ENCODE measurements around the gene MOK. TPM values are rescaled to one million over a fixed set of nuclear protein-coding genes. Genes with fewer than 3 reads are reported as not detected.
"Not testable (repeated sequence)": the region's sequence is repeated elsewhere in the genome, so short reads cannot be mapped to it uniquely, and the experiment has no call there.

The MOK gene
- total RNA-seq, 1 donor from 2014 or later: 6.8 TPM

DNA sequence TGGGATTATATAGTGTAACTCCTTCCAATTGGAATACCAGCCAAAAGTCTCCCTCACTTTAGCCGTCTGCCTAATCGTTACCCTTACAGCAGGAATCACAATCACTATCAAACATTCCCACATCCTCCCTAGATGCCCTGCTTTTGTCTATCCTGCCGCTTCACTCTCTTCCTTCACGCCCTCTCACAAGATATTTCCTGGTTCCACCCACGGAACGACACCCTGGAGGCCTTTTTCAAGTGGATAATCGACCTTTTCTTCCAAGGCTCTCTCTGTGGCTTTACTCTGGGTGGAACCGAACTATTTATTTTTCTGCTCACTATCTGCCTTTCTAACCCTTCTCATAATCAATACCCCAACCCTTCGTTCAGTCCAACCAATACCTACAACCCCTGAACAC lies 58.9 kb downstream of the MOK start:
- H3K4me1 Mint-ChIP-seq (ENCODE audit: low read depth): no peaks in the 10 kb centered on the region
- no peaks in the 10 kb centered on the region for H3K9me3 Mint-ChIP-seq
- no peak overlapping the region for H3K4me3 Mint-ChIP-seq (ENCODE audit: low read depth)
- no peak for DNase-seq (ENCODE audit: low spot score)
- intact Hi-C loops (cut with micrococcal nuclease): no loop called here
- H3K27me3 Mint-ChIP-seq (ENCODE audit: low read depth): no peaks in the 10 kb centered on the region
- no peak overlapping the region for H3K27ac Mint-ChIP-seq
- no peaks in the 10 kb centered on the region for H3K36me3 Mint-ChIP-seq (ENCODE audit: low read depth)

DNA sequence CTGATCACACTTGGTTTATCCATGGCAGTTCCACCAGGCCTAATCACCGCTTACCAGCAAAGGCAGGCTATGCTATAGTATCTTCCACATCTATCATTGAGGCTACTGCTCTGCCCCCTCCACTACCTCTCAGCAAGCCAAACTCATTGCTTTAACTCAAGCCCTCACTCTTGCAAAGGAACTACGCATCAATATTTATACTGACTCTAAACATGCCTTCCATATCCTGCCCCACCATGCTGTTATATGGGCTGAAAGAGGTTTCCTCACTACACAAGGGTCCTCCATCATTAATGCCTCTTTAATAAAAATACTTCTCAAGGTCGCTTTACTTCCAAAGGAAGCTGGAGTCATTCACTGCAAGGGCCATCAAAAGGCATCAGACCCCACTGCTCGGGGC lies 61.2 kb downstream of the MOK start:
- intact Hi-C loops (cut with micrococcal nuclease); H3K9me3 Mint-ChIP-seq; H3K27ac Mint-ChIP-seq; H3K4me3 Mint-ChIP-seq (ENCODE audit: low read depth); H3K4me1 Mint-ChIP-seq (ENCODE audit: low read depth); DNase-seq (ENCODE audit: low spot score); H3K27me3 Mint-ChIP-seq (ENCODE audit: low read depth); H3K36me3 Mint-ChIP-seq (ENCODE audit: low read depth): not testable (repeated sequence)

DNA sequence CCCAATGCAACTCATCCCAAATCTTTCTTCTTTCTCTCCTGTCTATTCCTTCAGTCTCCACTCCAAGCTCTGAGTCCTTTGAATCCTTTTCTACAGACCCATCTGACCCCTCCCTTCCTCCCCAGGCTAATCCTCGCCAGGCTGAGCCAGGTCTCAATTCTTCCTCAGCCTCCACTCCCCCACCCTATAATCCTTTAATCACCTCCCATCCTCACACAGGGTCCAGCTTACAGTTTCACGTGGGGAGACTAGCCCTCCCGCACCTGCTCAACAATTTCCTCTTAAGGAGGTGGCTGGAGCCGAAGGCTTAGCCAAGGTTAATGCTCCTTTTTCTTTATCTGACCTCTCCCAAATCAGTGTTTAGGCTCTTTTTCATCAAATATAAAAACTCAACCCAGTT lies 63.8 kb downstream of the MOK start:
- Mint-ChIP-seq H3K4me3 (ENCODE audit: low read depth) (no peak overlapping the region), H3K27me3 (ENCODE audit: low read depth) (peaks cover 4% of the 10 kb centered on the region), H3K4me1 (ENCODE audit: low read depth) (no peaks in the 10 kb centered on the region), H3K9me3 (no peaks in the 10 kb centered on the region), H3K36me3 (ENCODE audit: low read depth) (no peaks in the 10 kb centered on the region), H3K27ac (no peak overlapping the region)
- intact Hi-C loops (cut with micrococcal nuclease): no loop called here
- DNase-seq (ENCODE audit: low spot score): no peak

DNA sequence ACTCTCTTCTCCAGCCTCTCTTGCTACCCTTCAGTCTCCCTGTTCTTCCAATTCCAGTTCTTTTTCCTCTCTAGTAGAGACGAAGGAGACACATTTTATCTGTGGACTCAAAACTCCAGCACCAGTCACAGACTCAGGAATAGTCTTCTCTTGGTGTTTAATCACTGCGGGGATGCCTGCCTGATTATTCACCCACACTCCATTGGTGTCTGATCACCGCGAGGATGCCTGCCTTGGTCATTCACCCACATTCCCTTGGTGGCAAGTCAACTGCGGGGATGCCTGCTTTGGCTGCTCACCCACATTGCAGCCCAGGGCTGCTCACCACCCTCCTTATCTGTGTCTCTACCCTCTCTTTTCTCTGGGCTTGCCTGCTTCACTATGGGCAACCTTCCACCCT lies 64.5 kb downstream of the MOK start:
- H3K4me3 Mint-ChIP-seq (ENCODE audit: low read depth); H3K27ac Mint-ChIP-seq; H3K9me3 Mint-ChIP-seq; DNase-seq (ENCODE audit: low spot score); H3K27me3 Mint-ChIP-seq (ENCODE audit: low read depth); intact Hi-C loops (cut with micrococcal nuclease); H3K36me3 Mint-ChIP-seq (ENCODE audit: low read depth); H3K4me1 Mint-ChIP-seq (ENCODE audit: low read depth): not testable (repeated sequence)

DNA sequence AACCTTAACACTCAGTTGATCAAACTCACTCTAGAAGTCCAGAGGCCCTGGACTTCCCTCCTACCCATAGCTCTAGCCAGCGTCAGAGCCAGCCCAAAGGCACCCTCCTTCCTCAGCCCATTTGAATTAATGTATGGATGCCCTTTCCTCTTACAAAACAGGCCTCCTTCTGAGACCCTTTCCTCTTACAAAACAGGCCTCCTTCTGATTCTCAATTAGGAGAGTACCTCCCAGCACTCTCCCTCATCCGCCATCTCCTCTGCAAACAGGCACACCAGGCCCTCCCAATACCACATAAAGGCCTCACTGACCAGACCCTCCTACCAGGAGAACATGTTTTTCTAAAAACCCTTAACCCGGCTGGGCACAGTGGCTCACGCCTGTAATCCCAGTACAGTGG lies 65.7 kb downstream of the MOK start:
- no peak overlapping the region for H3K27ac Mint-ChIP-seq
- H3K27me3 Mint-ChIP-seq (ENCODE audit: low read depth): peaks cover 4% of the 10 kb centered on the region
- H3K9me3 Mint-ChIP-seq: no peaks in the 10 kb centered on the region
- no peak overlapping the region for H3K4me3 Mint-ChIP-seq (ENCODE audit: low read depth)
- no peaks in the 10 kb centered on the region for H3K36me3 Mint-ChIP-seq (ENCODE audit: low read depth)
- intact Hi-C loops (cut with micrococcal nuclease): no loop called here
- no peaks in the 10 kb centered on the region for H3K4me1 Mint-ChIP-seq (ENCODE audit: low read depth)
- DNase-seq (ENCODE audit: low spot score): no peak

DNA sequence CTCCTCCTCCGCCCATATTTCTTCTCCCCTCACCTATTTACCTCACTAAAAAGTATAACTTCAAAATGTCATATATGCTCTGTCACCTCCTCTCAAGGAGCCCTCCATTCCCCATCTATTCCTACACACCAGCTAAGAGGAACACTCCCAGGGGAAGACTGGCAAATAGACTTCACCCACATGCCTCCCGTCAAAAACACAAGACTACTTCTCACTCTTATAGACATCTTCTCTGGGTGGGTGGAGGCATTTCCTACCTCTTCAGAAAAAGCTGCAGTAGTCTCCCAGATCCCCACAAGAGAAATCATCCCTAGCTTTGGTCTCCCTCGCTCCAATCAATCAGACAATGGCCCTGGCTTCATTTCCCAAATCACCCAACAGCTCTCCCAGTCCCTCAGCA lies 66.2 kb downstream of the MOK start:
- H3K4me1 Mint-ChIP-seq (ENCODE audit: low read depth): no peaks in the 10 kb centered on the region
- H3K36me3 Mint-ChIP-seq (ENCODE audit: low read depth): no peaks in the 10 kb centered on the region
- H3K9me3 Mint-ChIP-seq: no peaks in the 10 kb centered on the region
- no peak overlapping the region for H3K27ac Mint-ChIP-seq
- no peak for DNase-seq (ENCODE audit: low spot score)
- intact Hi-C loops (cut with micrococcal nuclease): no loop called here
- H3K27me3 Mint-ChIP-seq (ENCODE audit: low read depth): peaks cover 4% of the 10 kb centered on the region
- H3K4me3 Mint-ChIP-seq (ENCODE audit: low read depth): no peak overlapping the region

DNA sequence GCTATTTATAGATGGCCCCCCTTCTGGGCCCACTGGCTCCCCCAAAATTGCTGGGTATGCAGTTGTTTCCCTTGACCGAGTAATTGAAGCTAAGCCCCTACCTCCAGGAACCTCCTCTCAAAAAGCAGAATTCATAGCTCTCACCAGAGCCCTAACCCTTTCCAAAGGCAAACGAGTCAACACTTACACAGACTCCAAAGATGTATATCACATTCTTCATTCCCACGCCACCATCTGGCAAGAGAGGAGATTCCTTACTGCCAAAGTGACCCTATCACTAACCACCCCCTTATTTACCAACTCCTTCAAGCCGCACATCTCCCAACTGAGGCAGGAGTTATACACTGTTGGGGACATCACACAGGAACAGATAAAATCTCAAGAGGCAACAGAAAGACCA lies 66.8 kb downstream of the MOK start:
- Mint-ChIP-seq H3K4me3 (ENCODE audit: low read depth) (no peak overlapping the region), H3K36me3 (ENCODE audit: low read depth) (no peaks in the 10 kb centered on the region), H3K9me3 (no peaks in the 10 kb centered on the region), H3K27ac (no peak overlapping the region), H3K4me1 (ENCODE audit: low read depth) (no peaks in the 10 kb centered on the region), H3K27me3 (ENCODE audit: low read depth) (peaks cover 4% of the 10 kb centered on the region)
- intact Hi-C loops (cut with micrococcal nuclease): no loop called here
- DNase-seq (ENCODE audit: low spot score): no peak

DNA sequence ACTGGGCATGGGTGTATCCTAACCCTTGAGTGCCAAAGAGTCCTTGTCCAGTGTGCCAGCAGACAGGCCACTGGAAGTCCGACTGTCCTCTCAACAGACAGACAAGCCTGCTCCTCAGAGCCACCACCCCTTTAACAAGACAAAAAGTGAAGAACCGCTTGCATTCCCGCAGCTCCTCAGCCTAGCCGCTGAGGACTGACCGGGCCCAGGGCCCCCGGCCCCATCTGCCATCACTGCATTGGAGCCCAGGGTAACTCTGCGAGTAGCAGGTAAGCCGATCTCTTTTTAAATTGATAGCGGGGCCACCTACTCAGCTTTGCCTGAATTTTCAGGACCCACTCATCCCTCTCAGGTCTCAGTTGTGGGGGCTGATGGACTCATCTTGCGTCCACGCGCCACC lies 68.9 kb downstream of the MOK start:
- H3K36me3 Mint-ChIP-seq (ENCODE audit: low read depth): no peaks in the 10 kb centered on the region
- H3K9me3 Mint-ChIP-seq: no peaks in the 10 kb centered on the region
- intact Hi-C loops (cut with micrococcal nuclease): no loop called here
- no peak overlapping the region for H3K27ac Mint-ChIP-seq
- H3K4me1 Mint-ChIP-seq (ENCODE audit: low read depth): no peaks in the 10 kb centered on the region
- H3K4me3 Mint-ChIP-seq (ENCODE audit: low read depth): no peak overlapping the region
- H3K27me3 Mint-ChIP-seq (ENCODE audit: low read depth): peaks cover 4% of the 10 kb centered on the region
- DNase-seq (ENCODE audit: low spot score): no peak

DNA sequence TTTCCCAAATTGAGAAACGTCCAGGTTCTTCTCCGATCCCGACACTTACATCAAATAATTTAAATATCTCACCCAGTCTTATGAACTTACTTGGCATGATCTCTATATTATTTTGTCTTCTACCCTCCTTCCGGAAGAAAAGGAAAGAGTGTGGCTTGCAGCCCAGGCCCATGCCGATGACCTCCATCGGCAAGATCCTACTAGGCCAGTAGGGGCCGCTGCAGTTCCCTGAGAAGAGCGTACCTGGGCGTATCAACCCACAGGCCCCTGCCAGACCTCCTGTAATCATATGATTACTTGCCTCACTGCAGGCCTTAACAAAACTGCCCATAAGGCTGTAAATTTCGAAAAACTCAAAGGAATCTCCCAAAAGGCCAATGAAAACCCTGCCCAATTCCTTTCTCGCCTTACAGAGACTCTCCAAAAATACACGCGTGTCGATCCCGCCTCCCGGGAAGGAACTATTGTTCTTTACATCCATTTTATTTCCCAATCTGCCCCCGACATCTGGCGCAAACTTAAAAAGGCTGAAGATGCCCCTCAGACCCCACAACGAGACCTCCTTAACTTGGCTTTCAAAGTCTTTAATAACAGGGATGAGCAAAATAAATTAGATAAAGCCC lies 69.6 kb downstream of the MOK start:
- peaks cover under 1% of the 10 kb centered on the region for H3K27me3 Mint-ChIP-seq (ENCODE audit: low read depth)
- no peaks in the 10 kb centered on the region for H3K36me3 Mint-ChIP-seq (ENCODE audit: low read depth)
- DNase-seq (ENCODE audit: low spot score): peak; percentile 63
- no peaks in the 10 kb centered on the region for H3K4me1 Mint-ChIP-seq (ENCODE audit: low read depth)
- H3K27ac Mint-ChIP-seq: no peak overlapping the region
- H3K9me3 Mint-ChIP-seq: no peaks in the 10 kb centered on the region
- intact Hi-C loops (cut with micrococcal nuclease): loop anchor here (1.0 kb wide), 1 partner anchor 79 kb away; no protein-coding TSS in a partner anchor
- H3K4me3 Mint-ChIP-seq (ENCODE audit: low read depth): no peak overlapping the region

DNA sequence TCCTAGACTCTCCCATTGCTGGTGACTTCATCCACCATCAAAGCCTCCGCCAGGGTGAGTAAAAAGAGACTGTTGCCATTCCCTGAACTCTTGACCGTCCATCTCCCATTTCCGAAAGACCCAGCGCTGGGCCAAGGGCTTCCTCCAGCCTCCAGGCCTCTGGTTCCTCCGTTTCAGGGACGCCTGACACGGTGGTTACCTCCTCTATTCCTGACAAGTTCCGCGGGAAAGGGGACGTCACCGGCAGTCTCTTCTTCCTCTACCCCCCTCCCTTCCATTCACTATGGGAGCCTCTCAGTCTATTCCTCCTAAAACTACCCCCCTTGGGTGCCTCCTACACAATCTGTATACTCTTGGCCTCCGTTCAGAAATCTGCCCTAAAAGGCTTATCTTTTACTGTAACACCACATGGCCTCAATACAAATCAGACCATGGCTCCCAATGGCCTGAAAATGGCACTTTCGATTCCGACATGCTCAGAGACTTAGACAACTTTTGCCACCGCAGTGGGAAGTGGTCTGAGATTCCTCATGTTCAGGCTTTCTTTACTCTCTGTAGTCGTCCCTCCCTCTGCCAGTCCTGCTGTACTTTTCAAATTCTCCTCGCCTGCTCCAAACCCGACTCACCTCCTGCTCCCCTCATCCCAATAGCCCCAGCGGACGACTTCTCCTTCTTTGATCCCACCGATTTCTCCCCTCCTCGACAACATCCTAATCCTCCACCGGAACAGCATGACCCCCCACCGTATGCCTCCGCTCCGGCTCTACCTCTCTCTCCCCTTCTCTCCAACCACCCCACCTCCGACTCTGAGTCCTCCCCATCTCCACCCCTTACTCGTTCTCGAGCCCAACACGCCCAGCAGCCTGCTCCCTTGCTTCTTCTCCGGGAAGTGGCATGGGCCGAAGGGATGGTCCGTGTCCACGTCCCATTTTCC lies 70.4 kb downstream of the MOK start:
- intact Hi-C loops (cut with micrococcal nuclease): loop anchor here (1.0 kb wide), 1 partner anchor 80 kb away; no protein-coding TSS in a partner anchor
- H3K27ac Mint-ChIP-seq: no peak overlapping the region
- H3K4me3 Mint-ChIP-seq (ENCODE audit: low read depth): no peak overlapping the region
- no peaks in the 10 kb centered on the region for H3K27me3 Mint-ChIP-seq (ENCODE audit: low read depth)
- no peaks in the 10 kb centered on the region for H3K9me3 Mint-ChIP-seq
- no peaks in the 10 kb centered on the region for H3K36me3 Mint-ChIP-seq (ENCODE audit: low read depth)
- no peak for DNase-seq (ENCODE audit: low spot score)
- H3K4me1 Mint-ChIP-seq (ENCODE audit: low read depth): no peaks in the 10 kb centered on the region

DNA sequence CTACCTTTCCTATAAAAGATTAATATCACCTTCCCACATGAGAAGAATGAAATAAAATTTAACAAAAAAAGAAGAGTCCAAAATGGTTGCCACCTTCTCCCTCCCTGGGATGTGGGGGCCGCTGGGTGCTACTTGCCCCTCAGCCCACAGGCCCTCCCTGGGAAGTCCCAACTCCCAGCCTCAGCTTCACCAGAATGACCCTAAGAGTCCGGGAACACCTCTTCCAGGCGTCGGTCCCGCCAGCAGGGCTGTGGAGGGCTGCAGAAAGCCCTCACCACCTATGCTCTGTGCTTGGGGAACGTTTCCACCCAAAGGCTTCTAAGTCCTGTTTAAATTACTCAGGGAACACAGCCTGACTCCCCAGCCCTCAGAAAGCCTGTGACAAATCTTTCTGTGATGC lies 71.9 kb downstream of the MOK start:
- Mint-ChIP-seq H3K4me1 (ENCODE audit: low read depth) (no peaks in the 10 kb centered on the region), H3K27ac (no peak overlapping the region), H3K9me3 (no peaks in the 10 kb centered on the region), H3K4me3 (ENCODE audit: low read depth) (no peak overlapping the region), H3K27me3 (ENCODE audit: low read depth) (no peaks in the 10 kb centered on the region), H3K36me3 (ENCODE audit: low read depth) (no peaks in the 10 kb centered on the region)
- intact Hi-C loops (cut with micrococcal nuclease): no loop called here
- no peak for DNase-seq (ENCODE audit: low spot score)

DNA sequence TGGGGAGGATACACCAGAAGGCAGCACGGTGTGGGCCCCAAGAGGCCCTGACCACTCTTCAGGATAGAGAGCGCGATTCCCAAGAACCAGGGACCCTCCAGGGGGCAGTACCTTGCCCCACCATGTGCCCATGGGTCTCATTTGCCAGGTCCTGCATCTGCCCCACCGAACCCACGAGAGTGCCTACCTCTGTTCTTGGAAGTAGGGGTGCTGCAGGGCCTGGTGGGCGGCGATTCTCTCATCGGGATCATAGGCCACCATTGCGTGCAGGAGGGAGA lies 72.7 kb downstream of the MOK start:
- Mint-ChIP-seq H3K9me3 (no peaks in the 10 kb centered on the region), H3K4me3 (ENCODE audit: low read depth) (no peak overlapping the region), H3K27ac (no peak overlapping the region), H3K27me3 (ENCODE audit: low read depth) (no peaks in the 10 kb centered on the region), H3K4me1 (ENCODE audit: low read depth) (no peaks in the 10 kb centered on the region), H3K36me3 (ENCODE audit: low read depth) (no peaks in the 10 kb centered on the region)
- intact Hi-C loops (cut with micrococcal nuclease): no loop called here
- DNase-seq (ENCODE audit: low spot score): no peak

DNA sequence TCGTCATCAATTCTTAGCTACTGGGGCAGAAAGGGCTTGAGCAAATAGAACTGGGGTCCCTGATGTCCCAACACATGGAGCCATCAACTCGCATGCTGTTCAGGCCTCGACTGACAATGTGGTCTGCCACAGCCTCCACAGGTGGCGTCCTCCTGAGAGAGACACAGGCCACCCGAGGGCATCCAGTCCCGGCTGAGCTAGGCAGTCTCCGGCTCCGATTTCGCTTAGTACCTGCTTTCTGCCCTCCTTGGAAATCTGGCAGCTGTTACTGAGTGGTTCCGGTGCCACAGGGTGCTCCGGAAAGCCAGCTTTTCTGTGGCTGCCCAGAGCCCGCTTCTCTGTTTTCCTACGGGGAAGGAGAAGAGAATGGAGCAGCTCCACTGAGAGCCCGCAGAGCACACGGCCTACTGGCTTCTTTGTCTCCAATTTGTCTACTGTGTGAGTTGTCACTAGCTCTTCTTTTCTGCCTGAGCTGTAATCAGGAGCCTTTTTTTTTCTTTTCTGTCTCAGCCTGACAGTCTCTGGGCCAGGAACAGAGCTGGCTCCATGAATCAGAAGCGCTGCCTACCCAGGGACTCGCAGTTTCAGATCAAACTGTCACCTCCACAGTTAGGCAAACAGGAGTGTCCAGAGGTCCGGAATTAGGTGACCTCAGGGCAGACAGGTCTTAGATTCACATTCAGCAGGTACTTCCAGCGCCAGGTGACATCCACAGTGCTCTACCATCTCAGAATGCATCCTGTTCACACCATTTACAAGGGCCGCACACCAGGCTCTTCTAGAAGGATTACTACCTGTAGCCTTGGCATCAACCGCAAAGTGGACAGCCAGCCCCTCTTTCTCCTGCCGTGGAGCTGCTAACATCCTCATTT lies 73.3 kb downstream of the MOK start:
- DNase-seq (ENCODE audit: low spot score): no peak
- Mint-ChIP-seq H3K27ac (no peak overlapping the region), H3K27me3 (ENCODE audit: low read depth) (no peaks in the 10 kb centered on the region), H3K36me3 (ENCODE audit: low read depth) (no peaks in the 10 kb centered on the region), H3K4me1 (ENCODE audit: low read depth) (no peaks in the 10 kb centered on the region), H3K4me3 (ENCODE audit: low read depth) (no peak overlapping the region), H3K9me3 (no peaks in the 10 kb centered on the region)
- intact Hi-C loops (cut with micrococcal nuclease): no loop called here

All from activated T-helper 2 cell treated with anti-CD3 and anti-CD28 coated beads, Interferon-gamma antibody, Interleukin-2, Interleukin-4, amounts not matched to agents 10 μg/mL and 5 μg/mL and 100 μg/mL, durations not matched to agents 14 hours and 24 hours and 36 hours (primary cell).